NCI-H526 (cell line): Measurements from ENCODE around the gene FAM171A1.

Source experiments
- DNase-seq, 2 experiments: peaks; one replicate each; lab custom pipeline; 2025; lab: John Stamatoyannopoulos, UW

Gene FAM171A1

DNA sequence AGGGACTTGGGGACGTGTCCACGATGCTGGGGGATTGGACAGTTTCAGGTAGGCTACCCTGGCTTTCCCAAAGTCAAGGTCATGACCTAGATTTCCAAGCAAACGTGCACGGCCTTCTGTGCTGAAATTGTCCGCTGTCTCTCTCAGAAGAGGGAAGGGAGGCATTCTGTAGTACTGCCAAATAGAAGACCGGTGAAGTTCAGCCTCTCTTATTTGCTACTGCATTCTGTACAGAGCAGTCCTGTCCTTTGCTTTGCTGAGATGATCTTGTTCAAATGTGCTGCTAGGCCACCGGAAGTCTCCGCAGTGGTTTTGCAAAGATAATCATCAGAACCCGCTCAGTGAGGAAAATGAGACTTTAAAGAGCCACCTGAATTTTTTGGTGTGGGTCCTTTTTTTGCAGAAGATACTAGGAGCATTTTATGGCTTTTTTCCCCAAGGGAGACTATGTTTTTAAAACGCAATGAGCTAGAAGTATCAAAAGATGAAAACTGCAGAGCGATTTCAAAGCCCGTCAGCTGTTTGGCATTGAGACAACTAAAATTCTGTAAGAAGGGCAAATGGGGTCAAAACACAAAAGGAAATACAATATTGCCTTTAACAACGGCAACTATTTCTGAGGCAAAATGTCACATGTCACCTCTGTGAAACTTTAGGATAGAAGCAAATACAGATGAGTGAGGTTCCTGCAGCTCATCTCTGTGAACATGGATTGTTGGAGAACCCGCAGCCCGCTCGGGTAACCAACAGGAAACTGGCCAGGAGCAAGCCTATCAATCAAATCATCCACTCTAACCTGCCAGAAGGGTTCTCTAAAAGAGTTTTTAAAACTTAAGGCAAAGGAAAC lies 201.3 kb downstream of the FAM171A1 start:
- no peak for DNase-seq

DNA sequence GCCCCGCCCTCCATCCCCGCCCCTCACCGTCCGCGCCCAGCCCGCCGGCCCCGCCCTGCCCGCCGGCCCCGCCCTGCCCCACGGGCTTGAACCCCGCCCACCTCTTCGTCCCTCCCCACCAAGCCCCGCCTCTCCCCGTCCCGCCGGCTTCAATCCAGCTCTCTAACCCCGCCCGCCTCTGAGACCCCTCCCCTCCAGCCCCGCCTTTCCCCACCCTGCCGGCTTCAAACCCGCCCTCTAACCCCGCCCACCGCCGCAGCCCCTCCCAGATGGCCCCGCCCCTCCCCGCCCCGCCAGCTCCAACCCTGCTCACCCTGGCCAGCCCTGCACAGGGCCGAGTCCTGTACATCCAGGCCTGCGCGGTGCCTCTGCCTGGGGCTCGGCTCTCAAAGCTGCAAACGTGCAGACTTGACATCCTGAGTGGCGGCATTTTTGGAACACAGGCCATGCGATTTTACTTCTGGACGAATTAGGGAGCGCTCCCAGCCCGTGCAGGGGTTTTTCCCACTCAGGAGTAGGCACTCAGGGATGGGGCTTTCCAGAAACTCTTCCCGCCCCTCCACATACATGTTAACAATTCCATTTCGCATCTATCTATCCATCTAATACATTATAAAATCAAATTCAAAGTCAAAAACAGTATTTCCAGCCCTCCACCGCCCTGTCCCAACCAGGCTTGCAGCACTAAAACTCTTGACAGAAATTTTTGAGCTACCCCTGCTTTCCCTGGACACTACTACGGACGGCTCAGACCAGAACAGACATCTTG lies 202.1 kb downstream of the FAM171A1 start:
- DNase-seq, result peak; percentile 62 to 94

GRCh38 chr10:15168291-15168785 lies 202.8 kb downstream of the FAM171A1 start, which contains the start of gene NMT2:
Gene NMT2 (minus strand): TSS chr10:15168693. CDS start chr10:15168612, 81 bp downstream.
- DNase-seq, result peak; percentile 45 to 89

DNA sequence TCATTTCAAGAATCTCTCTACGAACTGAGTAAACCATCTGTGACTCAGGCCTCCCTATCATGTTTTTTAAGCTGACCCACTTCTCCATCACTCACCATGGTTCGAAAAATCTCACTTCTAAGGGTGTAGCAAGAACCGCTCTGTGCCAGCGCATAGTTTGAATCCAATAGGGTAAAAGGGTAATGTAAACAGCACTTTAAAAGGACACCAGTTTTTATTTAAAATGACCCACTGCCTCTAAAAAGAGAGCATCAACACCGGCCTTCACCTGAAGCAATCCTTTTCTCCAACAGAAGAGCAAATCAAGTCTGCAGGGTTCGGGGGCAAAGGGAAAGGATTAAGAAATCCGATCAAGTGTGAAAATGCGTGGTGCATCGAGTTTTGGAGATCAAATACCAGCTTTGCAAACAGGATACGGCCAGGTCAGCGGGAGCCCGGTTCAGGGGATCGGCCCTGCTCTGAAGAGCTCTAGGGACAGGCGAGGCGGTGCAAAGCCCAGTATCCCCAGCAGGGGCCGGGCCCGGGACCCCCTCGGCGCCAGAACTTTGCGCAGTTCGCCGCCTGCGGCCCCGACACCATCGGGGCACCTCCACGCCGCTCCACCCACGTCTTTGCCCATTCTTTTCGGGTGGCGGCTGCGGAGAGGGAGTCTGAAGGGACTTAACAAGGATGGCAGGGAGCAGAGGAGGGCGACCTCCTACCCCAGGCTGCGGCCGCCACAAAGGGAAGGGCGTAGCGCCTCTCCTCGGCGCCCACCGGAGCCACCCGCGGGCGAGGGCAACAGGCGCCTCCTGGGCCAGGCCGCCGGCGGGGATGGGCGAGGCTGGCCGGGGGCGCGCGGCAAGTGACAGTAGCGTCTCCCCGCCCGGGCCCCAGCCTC lies 203.4 kb downstream of the FAM171A1 start:
- DNase-seq, result peak; percentile 24 to 63

DNA sequence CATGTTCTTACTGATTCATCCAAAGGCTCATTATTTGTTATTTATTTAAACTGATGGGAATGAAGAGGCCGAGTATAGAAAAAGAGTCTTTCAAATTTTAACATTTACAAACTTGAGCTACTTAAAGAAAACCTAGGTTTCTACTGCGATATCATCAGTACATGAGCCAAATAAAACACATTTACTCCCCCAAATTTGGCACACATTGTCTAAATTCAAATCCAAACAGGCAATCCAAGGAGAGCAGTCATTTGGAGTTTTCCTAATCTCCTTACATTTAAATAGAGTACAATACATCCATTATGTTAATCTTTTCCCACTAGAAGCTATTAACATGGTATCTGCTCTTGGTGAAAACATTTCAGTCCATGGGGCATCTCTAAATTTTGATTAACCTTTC lies 204.8 kb downstream of the FAM171A1 start:
- DNase-seq, result no peak

DNA sequence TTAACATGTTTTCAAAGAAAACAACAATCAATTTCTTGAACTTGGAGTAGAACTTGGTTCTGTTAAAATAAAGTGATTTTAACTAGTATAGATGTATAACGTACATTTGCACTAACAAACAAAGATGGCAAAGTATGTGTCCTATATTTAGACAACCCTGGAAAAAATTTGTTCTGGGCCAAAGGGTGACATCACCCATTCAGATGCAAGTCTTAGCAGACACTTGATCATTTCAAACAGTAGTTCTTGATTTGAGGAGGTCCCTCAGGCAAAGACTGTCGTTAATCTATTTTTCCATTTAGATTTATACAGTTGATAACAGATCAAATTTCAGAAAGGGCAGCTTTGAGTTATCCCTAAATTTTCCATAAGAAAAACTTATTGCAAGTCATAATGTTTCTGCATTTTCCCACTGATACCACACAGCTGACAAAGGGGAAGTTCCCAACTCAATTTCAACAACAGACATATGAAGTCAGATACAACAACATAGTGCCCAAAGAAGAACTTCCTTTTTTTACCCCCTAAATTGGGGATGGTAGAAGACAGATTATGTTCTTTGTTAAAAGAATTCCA lies 207.7 kb downstream of the FAM171A1 start:
- DNase-seq, result no peak
